Endothelial cell (in vitro differentiated cells): ENCODE results near the gene PPP1R9B. TPM values are rescaled to one million over a fixed set of nuclear protein-coding genes. Genes with fewer than 3 reads are reported as not detected.

Experiments used
- DNase-seq: peaks from one replicate; pipeline ENCODE4 v3.0.0; 2021; ENCODE audit warnings: low spot score
- H3K27ac Mint-ChIP-seq: one replicate; pipeline ENCODE4 v1.8.0; 2021; ENCODE audit warnings: mixed read lengths, inconsistent platforms; ENCODE audit not compliant: unreplicated experiment
- H3K27me3 Mint-ChIP-seq: one replicate; pipeline ENCODE4 v1.8.0; 2021; ENCODE audit warnings: mild to moderate bottlenecking, moderate library complexity, mixed read lengths, inconsistent platforms; ENCODE audit not compliant: unreplicated experiment
- H3K36me3 Mint-ChIP-seq: one replicate; pipeline ENCODE4 v1.8.0; 2021; ENCODE audit warnings: mild to moderate bottlenecking, low read depth, mixed read lengths, inconsistent platforms; ENCODE audit not compliant: unreplicated experiment
- H3K4me1 Mint-ChIP-seq: one replicate; pipeline ENCODE4 v1.8.0; 2021; ENCODE audit warnings: mild to moderate bottlenecking, mixed read lengths, inconsistent platforms; ENCODE audit not compliant: unreplicated experiment
- H3K4me3 Mint-ChIP-seq: one replicate; pipeline ENCODE4 v1.8.0; 2021; ENCODE audit warnings: mild to moderate bottlenecking, mixed read lengths, inconsistent platforms; ENCODE audit not compliant: unreplicated experiment
- H3K9me3 Mint-ChIP-seq: one replicate; pipeline ENCODE4 v1.8.0; 2021; ENCODE audit warnings: mixed read lengths, inconsistent platforms; ENCODE audit not compliant: unreplicated experiment
- CTCF ChIP-seq: fragments of 200-600 bp; sonication (generic); IDR thresholded peaks from one replicate; pipeline ENCODE4 v1.5.0; 2021; ENCODE audit warnings: antibody characterized with exemption; ENCODE audit not compliant: unreplicated experiment
- total RNA-seq: library from RNA; stranded (reverse); fragmentation: NEBNext Ultra II Directional; extraction: Animal tissue kit (Norgen Biotek cat#: 25700); gene quantifications from one replicate; pipeline ENCODE4 v1.2.1, GENCODE V29; 2021; ENCODE audit not compliant: unreplicated experiment

The PPP1R9B gene
- total RNA-seq, 1 donor from 2014 or later: 101 TPM

GRCh38 chr17:50187394-50187725, 36.9 kb upstream of the PPP1R9B start:
- TF ChIP-seq CTCF: no peak
- no peak for DNase-seq
- Mint-ChIP-seq H3K4me1 (peaks cover 3% of the 10 kb centered on the region), H3K36me3 (no peaks in the 10 kb centered on the region), H3K27me3 (peaks cover 6% of the 10 kb centered on the region), H3K9me3 (no peaks in the 10 kb centered on the region), H3K27ac (no peak overlapping the region), H3K4me3 (no peak overlapping the region)

GRCh38 chr17:50186661-50187393, 36.4 kb upstream of the PPP1R9B start:
- Mint-ChIP-seq H3K27ac (no peak overlapping the region), H3K36me3 (no peaks in the 10 kb centered on the region), H3K4me3 (no peak overlapping the region), H3K9me3 (no peaks in the 10 kb centered on the region), H3K4me1 (peaks cover 6% of the 10 kb centered on the region), H3K27me3 (peaks cover 6% of the 10 kb centered on the region)
- no peak for TF ChIP-seq CTCF
- DNase-seq: no peak

GRCh38 chr17:50185631-50186471, 35.4 kb upstream of the PPP1R9B start:
- Mint-ChIP-seq H3K4me3 (no peak overlapping the region), H3K4me1 (peaks cover 8% of the 10 kb centered on the region), H3K27me3 (peaks cover 9% of the 10 kb centered on the region), H3K9me3 (no peaks in the 10 kb centered on the region), H3K36me3 (no peaks in the 10 kb centered on the region), H3K27ac (no peak overlapping the region)
- TF ChIP-seq CTCF: no peak
- DNase-seq: no peak

- TF ChIP-seq CTCF: no peak
- Mint-ChIP-seq H3K4me3 (no peak overlapping the region), H3K4me1 (peaks cover 8% of the 10 kb centered on the region), H3K27me3 (peaks cover 9% of the 10 kb centered on the region), H3K27ac (no peak overlapping the region), H3K36me3 (no peaks in the 10 kb centered on the region), H3K9me3 (no peaks in the 10 kb centered on the region)
- no peak for DNase-seq
Observed at GRCh38 chr17:50184611-50185398, 34.3 kb upstream of the PPP1R9B start.
